ENCODE measurements around the gene ZNF420. TPM values are rescaled to one million over a fixed set of nuclear protein-coding genes. Genes with fewer than 3 reads are reported as not detected.
"Not testable (repeated sequence)": the region's sequence is repeated elsewhere in the genome, so short reads cannot be mapped to it uniquely, and the experiment has no call there.

ZNF420 gene
- 8.7 TPM for polyA plus RNA-seq (2012; ENCODE audit: insufficient read depth, insufficient read length)

DNA sequence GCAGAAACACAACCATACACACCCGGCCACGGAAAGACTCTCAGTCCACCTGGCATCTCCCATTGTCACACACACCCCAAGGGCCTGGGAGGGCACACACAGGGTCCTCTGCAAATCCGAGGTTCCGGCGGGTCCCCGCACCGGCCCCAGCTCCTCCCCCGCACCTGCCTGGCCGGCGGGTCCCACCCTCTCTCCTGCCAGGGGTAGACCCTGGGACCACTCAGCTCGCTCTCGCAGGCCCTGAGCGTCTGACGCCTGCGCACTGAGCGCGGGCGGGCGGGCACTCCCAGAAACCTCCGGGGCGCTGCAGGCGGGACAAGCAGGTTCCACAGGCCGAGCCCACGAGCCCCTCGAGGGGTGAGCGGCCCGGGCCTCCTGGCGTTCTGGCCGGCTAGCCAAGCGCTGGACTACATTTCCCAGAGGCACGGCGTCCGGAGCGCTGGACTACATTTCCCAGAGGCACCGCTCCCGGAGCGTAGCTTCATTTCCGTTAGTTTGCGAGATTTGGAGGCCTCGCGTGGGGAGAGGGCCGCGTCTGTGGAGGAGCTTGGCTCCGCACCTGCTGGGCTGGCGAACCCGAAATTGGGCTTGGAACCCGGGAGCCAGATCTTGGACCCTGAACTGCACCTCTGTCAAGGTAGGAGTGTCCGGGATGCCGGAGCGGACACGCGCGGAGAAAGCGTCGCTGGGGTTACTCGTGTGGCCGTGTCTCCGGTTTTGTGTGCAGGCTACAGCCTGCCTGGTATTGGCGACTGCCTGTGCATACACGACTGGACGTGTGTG lies at the start of gene ZNF420:
TSS of gene ZNF420 (plus strand) at position 500 of the 783 bp plus-strand sequence. CDS start 10,686 bp downstream, outside the sequence.
- DNase-seq (ENCODE audit: low read depth, low spot score): peak; percentile 89
- H3K4me3 ChIP-seq (ENCODE audit: low read length): peak within 1 kb of the TSS; percentile 83

DNA sequence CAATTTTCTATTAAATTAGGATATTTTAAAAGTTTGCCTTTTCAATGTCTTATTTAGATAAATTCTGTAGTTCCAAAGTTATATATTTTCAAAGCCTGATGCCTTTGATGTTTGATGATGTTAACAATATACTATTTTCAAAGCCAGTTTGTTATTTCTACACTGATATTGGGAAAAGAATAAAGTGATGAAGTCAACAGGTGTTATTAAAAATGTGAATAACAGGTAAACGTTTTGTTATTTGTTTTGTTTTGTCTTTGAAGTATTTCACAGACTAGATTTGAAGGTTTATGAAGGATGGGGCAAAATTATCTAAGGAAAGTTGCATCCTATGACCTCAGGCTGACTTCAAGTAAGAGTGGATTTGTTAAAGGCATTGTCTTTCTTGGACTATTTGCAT lies 33.1 kb upstream of the ZNF420 start:
- no peak overlapping the region for H3K4me3 ChIP-seq (ENCODE audit: low read length)
- no peak for DNase-seq (ENCODE audit: low read depth, low spot score)

DNA sequence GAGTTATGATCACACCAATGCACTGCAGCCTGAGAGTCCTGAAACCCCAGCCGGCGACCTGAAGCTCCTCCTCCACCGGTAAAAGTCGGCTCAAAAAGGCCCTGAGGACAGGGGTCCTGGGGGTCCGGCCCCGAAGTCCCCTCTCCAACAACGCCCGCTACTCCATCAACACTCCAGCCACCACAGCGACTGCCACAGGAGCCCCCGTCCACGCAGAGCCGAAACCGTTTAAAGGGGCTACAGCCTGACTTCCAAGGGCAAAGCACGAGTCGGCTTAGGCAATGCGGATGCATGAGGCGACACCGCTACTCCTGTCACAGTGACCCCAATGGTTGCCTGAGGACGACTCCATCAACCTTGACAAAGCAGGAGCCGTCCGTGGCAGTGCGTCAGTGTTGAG lies 22.9 kb upstream of the ZNF420 start:
- no peak for DNase-seq (ENCODE audit: low read depth, low spot score)
- H3K4me3 ChIP-seq (ENCODE audit: low read length): no peak overlapping the region

DNA sequence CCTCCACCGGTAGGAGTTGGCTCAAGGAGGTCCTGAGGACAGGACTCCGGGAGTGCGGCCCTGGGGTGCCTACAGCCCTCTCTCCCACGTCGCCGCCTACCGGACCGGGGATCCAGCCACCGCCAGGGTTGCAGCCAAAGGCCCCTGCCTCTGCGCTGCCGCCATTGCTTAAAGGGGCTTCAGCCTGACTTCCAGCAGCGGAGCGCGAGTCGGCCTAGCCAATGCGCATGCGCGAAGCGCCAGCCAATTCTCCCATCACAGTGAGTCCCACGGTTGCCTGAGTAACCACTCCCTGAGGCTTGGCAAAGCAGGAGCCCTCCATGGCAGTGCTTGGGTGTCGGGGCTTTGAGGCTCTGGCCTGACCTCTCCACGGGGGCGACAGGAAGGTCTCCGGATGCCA lies 21.5 kb upstream of the ZNF420 start:
- DNase-seq (ENCODE audit: low read depth, low spot score): no peak
- H3K4me3 ChIP-seq (ENCODE audit: low read length): no peak overlapping the region

DNA sequence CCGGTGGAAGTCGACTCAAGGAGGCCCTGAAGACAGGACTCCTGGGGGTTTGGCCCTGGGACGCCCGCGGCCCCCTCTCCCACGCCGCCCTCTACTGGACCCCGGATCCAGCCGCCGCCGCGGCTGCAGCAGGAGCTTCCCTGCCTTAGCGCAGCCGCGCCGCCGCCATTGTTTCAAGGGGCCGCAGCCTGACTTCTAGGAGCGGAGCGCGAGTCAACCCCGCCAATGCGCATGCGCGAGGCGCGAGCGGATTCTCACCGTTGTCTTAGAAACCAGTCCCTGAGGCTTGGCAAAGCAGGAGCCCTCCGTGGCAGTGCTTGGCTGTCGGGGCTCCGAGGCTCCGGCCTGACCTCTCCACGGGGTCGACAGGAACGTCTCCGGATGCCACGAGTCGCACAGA lies 19.1 kb upstream of the ZNF420 start:
- no peak for DNase-seq (ENCODE audit: low read depth, low spot score)
- no peak overlapping the region for H3K4me3 ChIP-seq (ENCODE audit: low read length)

DNA sequence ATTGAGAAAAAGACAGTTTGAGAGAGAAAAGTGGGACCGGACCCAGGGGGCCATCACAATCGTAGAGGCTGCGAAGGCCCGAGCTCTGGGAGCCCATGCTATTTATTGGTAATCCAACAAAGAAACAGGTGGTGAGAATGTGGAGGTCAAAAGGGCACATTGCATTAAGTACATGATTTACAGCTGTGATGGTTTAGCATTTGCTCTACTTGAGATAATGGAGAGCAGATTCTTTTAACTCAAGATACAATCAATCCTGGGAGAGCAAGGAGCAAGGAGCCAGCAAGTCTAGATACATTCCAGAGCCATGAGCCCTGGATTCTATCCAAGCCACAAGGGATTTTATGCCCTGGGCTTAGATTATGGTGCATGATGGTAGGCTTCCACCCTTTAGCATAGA lies 13.3 kb upstream of the ZNF420 start:
- not testable (repeated sequence) for H3K4me3 ChIP-seq (ENCODE audit: low read length); DNase-seq (ENCODE audit: low read depth, low spot score)

DNA sequence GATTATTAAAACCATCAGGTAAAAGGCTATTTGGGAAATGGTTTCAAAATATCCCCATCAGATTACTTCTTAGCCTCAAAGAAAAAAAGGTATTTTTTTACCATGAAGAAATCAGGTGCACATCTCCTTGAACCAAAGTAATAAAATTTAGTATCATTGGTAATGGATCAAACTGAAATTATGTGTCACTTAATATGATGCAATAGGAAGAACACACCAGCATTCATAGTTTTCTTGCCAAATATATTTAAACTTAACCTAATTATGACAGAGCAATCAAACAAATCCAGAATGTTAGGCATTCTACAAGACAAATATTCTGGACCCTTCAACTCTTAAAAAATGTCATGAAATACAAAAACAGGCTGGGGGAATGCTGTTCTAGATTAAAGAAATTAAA lies 4.1 kb upstream of the ZNF420 start:
- DNase-seq (ENCODE audit: low read depth, low spot score): no peak
- H3K4me3 ChIP-seq (ENCODE audit: low read length): no peak overlapping the region

DNA sequence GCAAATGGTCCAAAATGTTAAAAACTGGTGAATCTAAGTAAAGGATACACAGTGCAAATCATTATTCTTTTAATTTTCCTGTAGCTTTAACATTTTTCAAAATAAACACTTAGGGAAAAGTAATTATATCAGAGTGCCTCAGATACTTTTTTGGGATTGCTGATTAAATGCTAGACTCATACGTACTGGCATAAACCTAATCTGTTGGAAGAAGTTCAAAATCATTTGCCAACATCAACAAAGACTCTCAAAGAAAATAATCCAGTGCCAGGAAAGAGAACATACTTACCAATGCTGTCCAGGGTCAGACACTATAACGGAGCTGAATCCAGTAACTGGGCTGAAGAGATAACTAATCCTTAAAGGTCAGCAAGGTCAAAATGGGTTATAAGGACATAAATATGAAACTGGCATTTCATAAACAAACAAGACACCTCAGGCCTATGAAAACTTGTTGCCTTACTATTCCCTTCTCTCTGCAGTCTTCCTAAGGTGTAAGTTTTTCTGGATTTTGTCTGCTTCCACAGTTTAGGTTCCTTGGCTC lies 3.3 kb upstream of the ZNF420 start:
- no peak overlapping the region for H3K4me3 ChIP-seq (ENCODE audit: low read length)

DNA sequence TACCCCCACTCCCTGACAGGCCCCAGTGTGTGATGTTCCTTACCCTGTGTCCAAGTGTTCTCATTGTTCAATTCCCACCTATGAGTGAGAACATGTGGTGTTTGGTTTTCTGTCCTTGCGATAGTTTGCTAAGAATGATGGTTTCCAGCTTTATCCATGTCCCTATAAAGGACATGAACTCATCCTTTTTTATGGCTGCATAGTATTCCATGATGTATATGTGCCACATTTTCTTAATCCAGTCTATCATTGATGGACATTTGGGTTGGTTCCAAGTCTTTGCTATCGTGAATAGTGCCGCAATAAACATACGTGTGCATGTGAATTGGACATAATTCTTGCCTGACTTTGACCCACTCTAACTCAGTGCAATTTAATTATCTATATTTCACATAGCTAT lies 1.7 kb upstream of the ZNF420 start:
- not testable (repeated sequence) for DNase-seq (ENCODE audit: low read depth, low spot score); H3K4me3 ChIP-seq (ENCODE audit: low read length)

More for the DNA sequence above, 3.3 kb upstream of the ZNF420 start:
- no peak for DNase-seq (ENCODE audit: low read depth, low spot score)

DNA sequence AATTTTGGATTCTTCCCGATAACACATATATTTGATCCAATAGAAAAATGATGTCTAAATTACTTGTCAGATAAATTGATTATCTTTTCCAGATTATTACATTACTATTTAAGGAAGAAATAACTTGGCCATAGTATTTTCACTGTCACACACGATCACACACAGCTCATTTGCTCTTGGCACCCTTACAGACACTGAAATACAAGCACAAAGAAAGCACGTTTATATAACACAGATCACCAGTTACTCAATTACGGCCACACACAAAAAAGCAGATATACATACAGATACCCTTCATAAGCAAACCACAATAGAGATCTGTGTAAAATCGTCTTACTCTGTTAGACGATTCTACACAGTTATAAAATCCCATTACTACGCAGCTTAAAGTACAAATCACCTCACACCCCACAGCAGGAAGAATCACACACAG lies 716 bp upstream of the ZNF420 start:
- DNase-seq (ENCODE audit: low read depth, low spot score): no peak
- peak overlapping the region; percentile 83 for H3K4me3 ChIP-seq (ENCODE audit: low read length)

DNA sequence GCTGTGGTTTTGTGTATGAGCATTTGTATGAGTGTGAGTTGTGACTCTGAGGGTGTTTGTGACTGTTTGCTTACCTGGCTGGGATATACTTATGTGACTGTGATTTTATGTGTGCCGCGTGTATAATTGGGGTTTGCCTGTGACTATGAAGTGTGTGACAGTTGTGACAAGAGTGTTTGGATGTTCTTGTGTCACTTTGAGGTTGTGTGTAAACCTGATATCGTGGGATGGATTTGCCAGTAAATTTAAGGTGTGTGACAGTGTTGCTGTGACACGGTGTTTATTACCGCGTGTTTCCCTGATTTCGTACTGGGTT lies 442 bp downstream of the ZNF420 start:
- H3K4me3 ChIP-seq (ENCODE audit: low read length): peak overlapping the region; percentile 83
- peak; percentile 12 for DNase-seq (ENCODE audit: low read depth, low spot score)

DNA sequence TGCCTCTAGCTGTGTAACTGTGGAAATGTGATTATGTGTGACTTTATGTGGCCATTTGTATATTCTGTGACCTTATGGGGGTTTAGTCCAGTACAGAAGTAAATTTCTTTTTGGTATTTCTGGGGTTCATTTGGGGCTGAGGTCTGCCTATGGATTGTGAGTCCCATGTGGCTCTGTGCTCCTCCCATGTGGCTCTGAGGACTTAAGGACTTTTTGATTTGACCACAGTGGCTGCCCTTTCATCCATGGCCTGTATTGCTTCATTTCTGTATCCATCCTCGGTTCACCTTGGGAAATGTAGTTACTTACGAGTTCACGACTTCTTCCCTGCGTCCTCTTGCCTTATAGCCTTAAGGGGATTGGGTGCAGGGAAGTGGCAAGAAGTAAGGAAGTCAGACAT lies 1.0 kb downstream of the ZNF420 start:
- DNase-seq (ENCODE audit: low read depth, low spot score): no peak
- H3K4me3 ChIP-seq (ENCODE audit: low read length): peak overlapping the region; percentile 83

DNA sequence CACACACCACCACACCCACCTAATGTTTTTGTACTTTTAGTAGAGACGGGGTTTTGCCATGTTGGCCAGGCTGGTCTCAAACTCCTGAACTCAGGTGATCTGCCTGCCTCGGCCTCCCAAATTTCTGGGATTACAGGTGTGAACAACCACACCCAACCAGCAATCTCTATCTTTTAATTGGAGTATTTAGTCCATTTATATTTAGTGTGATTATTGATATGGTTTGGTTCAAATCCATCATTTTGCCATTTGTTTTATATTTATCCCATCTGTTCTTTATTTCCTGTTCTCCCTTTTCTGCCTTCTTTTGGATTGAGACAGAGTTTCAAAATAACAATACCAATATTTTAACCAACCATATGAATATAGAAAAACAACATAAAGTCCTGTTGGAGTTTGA lies 4.1 kb downstream of the ZNF420 start:
- no peak overlapping the region for H3K4me3 ChIP-seq (ENCODE audit: low read length)
- DNase-seq (ENCODE audit: low read depth, low spot score): no peak

DNA sequence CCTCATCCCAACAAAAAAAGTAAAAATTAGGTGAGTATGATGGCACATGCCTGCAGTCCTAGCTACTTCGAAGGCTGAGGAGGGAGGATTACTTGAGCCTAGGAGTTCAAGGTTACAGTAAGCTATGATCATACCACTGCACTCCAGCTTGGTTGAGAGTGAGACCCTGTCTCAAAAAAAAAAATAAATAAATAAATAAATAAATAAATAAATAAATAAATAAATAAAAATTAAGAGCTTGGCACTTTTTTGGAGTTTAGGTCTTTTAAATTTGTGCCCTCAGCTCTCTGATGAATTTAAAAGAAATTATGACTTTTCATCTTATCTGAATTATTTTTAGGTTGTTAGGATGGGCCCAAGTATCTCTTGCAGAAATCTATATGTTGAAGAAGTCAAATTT lies 8.9 kb downstream of the ZNF420 start:
- no peak for DNase-seq (ENCODE audit: low read depth, low spot score)
- no peak overlapping the region for H3K4me3 ChIP-seq (ENCODE audit: low read length)

DNA sequence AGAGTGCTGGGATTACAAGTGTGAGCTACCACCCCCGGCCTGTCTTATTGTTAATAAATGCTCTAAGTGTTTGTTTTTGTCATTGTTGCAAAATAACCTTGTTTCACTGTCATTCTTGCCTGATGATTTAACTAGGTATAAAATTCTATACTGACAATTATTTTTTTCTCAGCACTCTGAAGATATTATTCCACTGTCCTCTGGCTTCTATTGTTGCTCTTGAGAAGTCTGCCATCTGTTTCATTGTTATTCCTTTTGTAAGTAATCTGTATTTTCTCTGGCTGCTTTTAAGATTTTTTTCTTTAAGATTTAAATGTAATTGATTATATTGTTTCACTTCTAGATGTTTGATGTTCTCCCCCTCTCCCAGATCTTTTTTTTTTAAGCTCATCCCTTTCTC lies 17.6 kb downstream of the ZNF420 start:
- H3K4me3 ChIP-seq (ENCODE audit: low read length): no peak overlapping the region
- DNase-seq (ENCODE audit: low read depth, low spot score): no peak

DNA sequence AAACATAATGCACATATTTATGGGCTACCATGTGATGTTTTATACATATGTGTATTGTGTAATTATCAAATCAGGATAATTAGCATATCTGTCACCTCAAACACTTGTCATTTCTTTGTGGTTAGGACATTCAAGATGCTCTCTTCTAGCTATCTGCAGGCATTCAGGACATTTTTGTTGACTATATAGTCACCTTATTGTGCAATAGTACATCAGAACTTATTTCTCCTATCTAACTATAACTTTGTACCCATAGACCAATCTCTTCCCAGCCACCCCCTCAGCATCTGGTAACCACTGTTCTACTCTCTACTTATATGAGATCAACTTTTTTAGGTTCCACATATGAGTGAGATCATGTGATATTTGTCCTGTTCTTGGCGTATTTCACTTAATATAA lies 20.3 kb downstream of the ZNF420 start:
- no peak overlapping the region for H3K4me3 ChIP-seq (ENCODE audit: low read length)
- no peak for DNase-seq (ENCODE audit: low read depth, low spot score)

DNA sequence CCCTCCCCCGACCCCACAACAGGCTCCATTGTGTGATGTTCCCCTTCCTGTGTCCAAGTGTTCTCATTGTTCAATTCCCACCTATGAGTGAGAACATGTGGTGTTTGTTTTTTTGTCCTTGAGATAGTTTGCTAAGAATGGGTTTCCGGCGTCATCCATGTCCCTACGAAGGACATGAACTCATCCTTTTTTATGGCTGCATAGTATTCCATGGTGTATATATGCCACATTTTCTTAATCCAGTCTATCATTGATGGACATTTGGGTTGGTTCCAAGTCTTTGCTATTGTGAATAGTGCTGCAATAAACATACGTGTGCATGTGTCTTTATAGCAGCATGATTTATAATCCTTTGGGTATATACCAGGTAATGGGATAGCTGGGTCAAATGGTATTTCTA lies 25.9 kb downstream of the ZNF420 start:
- not testable (repeated sequence) for DNase-seq (ENCODE audit: low read depth, low spot score); H3K4me3 ChIP-seq (ENCODE audit: low read length)

DNA sequence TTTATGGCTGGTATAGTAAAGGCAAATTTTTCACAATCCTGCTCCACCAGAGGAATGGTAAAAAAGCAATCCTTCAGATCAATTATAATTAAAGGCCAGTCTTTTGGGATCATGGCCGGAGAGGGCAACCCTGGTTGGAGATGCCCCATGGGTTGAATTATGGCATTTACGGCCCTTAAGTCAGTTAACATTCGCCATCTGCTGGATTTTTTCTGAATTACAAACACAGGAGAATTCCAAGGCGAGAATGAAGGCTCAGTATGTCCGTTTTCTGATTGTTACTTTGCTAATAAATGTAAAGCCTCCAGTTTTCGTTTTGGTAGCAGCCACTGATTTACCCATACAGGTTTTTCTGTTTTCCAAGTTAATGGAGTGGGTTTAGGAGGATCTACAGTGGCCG lies 33.5 kb downstream of the ZNF420 start:
- H3K4me3 ChIP-seq (ENCODE audit: low read length); DNase-seq (ENCODE audit: low read depth, low spot score): not testable (repeated sequence)

DNA sequence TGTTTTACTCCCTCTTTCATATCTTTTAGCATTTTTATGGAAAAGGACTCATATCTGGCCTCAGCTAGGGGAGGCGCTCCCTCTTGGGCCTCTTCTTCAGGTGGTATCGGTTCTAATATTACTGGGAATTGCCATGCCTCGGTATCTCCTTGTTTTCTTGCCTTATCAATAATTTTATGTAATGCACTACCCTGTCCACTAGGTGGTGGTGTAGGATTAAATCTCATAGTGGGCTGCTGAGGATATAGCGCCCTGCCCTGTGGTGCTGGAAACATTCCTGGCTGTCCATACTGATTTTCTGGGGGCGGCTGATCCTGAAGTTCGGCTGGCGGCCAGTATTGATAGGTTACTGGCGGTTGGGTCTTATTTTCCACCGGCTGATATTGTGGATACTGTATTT lies 35.8 kb downstream of the ZNF420 start:
- H3K4me3 ChIP-seq (ENCODE audit: low read length): no peak overlapping the region
- DNase-seq (ENCODE audit: low read depth, low spot score): no peak

DNA sequence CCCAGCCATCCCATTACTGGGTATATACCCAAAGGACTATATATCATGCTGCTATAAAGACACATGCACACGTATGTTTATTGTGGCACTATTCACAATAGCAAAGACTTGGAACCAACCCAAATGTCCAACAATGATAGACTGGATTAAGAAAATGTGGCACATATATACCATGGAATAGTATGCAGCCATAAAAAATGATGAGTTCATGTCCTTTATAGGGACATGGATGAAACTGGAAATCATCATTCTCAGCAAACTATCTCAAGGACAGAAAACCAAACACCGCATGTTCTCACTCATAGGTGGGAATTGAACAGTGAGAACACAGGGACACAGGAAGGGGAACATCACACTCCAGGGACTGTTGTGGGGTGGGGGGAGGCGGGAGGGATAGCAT lies 43.9 kb downstream of the ZNF420 start:
- H3K4me3 ChIP-seq (ENCODE audit: low read length); DNase-seq (ENCODE audit: low read depth, low spot score): not testable (repeated sequence)
